Measurements from ENCODE around the gene WDR13.
"Not testable (repeated sequence)": the region's sequence is repeated elsewhere in the genome, so short reads cannot be mapped to it uniquely, and the experiment has no call there.

The WDR13 gene

DNA sequence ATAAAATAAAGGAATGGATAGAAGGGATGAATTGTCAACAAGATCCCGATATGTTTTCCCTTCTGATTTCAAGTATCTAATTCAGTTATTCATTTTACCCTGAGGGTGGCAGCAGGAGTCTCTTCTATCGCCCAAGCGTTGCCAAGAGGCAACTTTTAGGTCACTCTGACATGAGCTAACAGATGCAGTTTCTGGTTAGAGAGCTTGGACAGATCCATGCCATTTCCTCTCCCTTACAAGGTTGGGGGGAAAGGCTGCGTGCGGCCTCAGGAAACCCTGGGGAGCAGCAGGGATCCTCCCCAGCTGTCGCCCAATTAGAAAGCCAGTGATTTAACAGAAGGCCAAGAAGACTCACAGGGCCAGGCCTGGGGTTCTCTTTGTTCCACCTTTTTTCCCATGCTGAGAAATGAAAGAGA is 51.1 kb downstream of the WDR13 start:
- DNase-seq (ENCODE audit: low read depth) = peak; percentile 67
- TF ChIP-seq, protein P1, sequence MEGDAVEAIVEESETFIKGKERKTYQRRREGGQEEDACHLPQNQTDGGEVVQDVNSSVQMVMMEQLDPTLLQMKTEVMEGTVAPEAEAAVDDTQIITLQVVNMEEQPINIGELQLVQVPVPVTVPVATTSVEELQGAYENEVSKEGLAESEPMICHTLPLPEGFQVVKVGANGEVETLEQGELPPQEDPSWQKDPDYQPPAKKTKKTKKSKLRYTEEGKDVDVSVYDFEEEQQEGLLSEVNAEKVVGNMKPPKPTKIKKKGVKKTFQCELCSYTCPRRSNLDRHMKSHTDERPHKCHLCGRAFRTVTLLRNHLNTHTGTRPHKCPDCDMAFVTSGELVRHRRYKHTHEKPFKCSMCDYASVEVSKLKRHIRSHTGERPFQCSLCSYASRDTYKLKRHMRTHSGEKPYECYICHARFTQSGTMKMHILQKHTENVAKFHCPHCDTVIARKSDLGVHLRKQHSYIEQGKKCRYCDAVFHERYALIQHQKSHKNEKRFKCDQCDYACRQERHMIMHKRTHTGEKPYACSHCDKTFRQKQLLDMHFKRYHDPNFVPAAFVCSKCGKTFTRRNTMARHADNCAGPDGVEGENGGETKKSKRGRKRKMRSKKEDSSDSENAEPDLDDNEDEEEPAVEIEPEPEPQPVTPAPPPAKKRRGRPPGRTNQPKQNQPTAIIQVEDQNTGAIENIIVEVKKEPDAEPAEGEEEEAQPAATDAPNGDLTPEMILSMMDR (IDR thresholded peaks at IDR 0.05; ENCODE audit: low read length, missing control alignments) = peak; percentile 31
- no peak overlapping the region for H3K4me3 ChIP-seq (replicated peaks; ENCODE audit: low read depth, low read length)

DNA sequence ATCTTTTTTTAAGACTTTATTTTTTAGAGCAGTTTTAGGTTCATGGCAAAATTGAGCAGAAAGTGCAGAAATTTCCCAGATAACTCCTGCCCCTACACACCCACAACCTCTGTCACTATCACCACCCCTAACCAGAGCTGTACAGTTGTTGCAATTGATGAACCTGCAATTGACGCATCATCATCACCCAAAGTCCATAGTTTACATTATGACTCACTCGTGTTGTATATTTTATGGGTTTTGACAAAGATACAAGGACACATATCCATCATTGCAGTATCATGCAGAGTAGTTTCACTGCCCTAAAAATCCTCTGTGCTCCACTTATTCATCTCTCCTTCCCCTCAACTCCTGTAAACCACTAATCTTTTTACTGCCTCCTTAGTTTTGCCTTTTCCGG is 51.8 kb downstream of the WDR13 start:
- TF ChIP-seq, protein P1 (IDR thresholded peaks at IDR 0.05; ENCODE audit: low read length, missing control alignments) = no peak
- H3K4me3 ChIP-seq (replicated peaks; ENCODE audit: low read depth, low read length) = no peak overlapping the region
- DNase-seq (ENCODE audit: low read depth) = no peak

DNA sequence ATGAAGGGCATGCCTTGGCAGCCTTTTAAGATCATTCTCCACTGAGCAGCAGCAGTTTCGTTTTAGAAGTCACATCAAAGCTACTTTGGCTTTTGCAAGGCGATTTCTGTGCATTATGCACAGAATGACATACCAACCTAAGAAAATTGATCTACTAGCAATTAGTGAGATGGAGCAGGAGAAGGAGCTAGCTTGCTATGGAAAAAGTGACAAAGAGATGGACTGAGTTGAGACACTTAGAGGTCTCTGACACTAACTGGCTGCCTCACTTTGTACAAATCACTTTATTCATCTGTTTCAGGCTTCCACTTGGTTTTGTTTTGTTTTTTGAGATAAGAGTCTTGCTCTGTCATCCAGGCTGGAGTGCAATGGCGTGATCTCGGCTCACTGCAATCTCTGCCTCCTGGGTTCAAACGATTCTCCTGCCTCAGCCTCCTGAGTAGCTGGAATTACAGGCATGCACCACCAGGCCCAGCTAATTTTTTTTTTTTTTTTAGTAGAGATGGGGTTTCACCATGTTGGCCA is 54.8 kb downstream of the WDR13 start:
- H3K4me3 ChIP-seq (replicated peaks; ENCODE audit: low read depth, low read length); DNase-seq (ENCODE audit: low read depth): not testable (repeated sequence)

DNA sequence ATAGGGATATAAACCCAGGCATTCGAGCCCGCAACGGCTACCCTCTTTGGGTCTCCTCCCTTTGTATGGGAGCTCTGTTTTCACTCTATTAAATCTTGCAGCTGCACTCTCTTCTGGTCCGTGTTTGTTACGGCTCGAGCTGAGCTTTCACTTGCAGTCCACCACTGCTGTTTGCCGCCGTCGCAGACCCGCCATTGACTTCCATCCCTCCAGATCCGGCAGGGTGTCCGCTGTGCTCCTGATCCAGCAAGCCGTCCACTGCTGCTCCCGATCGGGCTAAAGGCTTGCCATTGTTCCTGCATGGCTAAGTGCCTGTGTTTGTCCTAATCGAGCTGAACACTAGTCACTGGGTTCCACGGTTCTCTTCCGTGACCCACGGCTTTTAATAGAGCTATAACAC is 57.5 kb downstream of the WDR13 start:
- not testable (repeated sequence) for DNase-seq (ENCODE audit: low read depth); H3K4me3 ChIP-seq (replicated peaks; ENCODE audit: low read depth, low read length)
